Activated naive CD8-positive, alpha-beta T cell treated with anti-CD3 and anti-CD28 coated beads for 36 hours (primary cell): ENCODE results near the gene DICER1. TPM values are rescaled to one million over a fixed set of nuclear protein-coding genes. Genes with fewer than 3 reads are reported as not detected.
A peak's percentile ranks its signal among the peaks of the same experiment; 100 is the strongest.

Experiments used
- DNase-seq: peaks from one replicate; pipeline ENCODE4 v3.0.0; 2021
- H3K27ac Mint-ChIP-seq: one replicate; pipeline ENCODE4 v1.8.0; 2022; ENCODE audit warnings: mild to moderate bottlenecking, moderate library complexity, mixed read lengths
- H3K27me3 Mint-ChIP-seq: one replicate; pipeline ENCODE4 v1.8.0; 2022; ENCODE audit warnings: mild to moderate bottlenecking, mixed read lengths
- H3K36me3 Mint-ChIP-seq: one replicate; pipeline ENCODE4 v1.8.0; 2021; ENCODE audit warnings: mild to moderate bottlenecking, mixed read lengths
- H3K4me1 Mint-ChIP-seq: one replicate; pipeline ENCODE4 v1.8.0; 2021; ENCODE audit warnings: mixed read lengths
- H3K4me3 Mint-ChIP-seq: one replicate; pipeline ENCODE4 v1.8.0; 2022; ENCODE audit warnings: mild to moderate bottlenecking, moderate library complexity, mixed read lengths
- H3K9me3 Mint-ChIP-seq: one replicate; pipeline ENCODE4 v1.8.0; 2022; ENCODE audit warnings: mixed read lengths
- total RNA-seq, 2 experiments: library from RNA; stranded (reverse); gene quantifications; one replicate each; pipeline ENCODE4 v1.2.3, GENCODE V29; 2021

DICER1 gene
- total RNA-seq, 2 experiments from 2014 or later = 53.1 to 60.3 TPM

DNA sequence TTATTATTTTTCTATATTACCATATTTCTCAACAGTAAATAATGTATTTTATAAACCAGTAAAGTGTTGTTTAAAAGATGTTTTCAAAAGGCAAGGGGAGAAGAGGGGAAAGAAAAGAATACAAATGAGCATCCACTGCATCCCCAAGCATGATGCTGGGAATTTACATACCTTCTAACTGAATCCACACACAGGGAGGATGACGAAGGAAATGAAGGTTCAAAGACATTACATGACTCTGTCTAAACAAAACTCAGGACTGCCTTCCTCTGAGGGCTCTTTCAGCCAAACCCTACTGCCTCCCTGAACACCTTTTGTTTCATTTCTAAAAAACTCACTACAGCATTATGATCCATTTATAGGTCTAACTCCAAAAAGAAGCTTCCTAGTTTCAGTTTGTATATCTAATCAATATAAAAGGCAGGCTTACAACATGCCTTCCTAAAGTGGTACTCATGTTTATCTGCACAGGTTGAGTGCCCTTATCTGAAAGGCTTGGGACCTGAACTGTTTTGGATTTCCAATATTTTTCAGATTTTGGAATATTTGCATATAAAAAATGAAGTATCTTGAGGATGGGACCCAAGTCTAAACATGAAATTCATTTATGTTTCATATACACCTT, 30.3 kb downstream of the DICER1 start:
- H3K9me3 Mint-ChIP-seq = no peaks in the 10 kb centered on the region
- no peak overlapping the region for H3K27ac Mint-ChIP-seq
- no peak overlapping the region for H3K4me3 Mint-ChIP-seq
- H3K27me3 Mint-ChIP-seq = no peaks in the 10 kb centered on the region
- H3K4me1 Mint-ChIP-seq = peaks cover 20% of the 10 kb centered on the region
- no peak for DNase-seq
- H3K36me3 Mint-ChIP-seq = peaks cover 47% of the 10 kb centered on the region

DNA sequence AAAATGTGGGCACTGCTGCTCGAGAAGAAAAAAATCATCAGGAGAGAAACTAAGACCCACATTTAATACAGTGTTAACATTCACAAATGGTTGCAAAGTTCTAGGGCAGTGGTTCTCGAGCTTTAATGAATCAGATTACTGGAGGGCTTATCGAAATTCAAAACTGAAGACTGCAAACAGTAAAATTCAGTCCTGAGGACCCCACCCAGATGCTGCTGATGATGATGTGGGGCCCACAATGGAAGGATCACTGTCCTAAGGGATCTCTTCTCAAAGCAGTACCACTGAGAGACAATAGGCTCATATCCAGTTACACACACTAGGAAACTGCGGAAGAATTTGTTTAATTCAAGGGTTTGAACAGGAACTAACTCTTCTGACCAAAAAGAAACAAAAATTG, 31.4 kb downstream of the DICER1 start:
- peaks cover 19% of the 10 kb centered on the region for H3K4me1 Mint-ChIP-seq
- no peaks in the 10 kb centered on the region for H3K9me3 Mint-ChIP-seq
- H3K27ac Mint-ChIP-seq = no peak overlapping the region
- H3K4me3 Mint-ChIP-seq = no peak overlapping the region
- H3K27me3 Mint-ChIP-seq = no peaks in the 10 kb centered on the region
- H3K36me3 Mint-ChIP-seq = peaks cover 45% of the 10 kb centered on the region
- DNase-seq = no peak

DNA sequence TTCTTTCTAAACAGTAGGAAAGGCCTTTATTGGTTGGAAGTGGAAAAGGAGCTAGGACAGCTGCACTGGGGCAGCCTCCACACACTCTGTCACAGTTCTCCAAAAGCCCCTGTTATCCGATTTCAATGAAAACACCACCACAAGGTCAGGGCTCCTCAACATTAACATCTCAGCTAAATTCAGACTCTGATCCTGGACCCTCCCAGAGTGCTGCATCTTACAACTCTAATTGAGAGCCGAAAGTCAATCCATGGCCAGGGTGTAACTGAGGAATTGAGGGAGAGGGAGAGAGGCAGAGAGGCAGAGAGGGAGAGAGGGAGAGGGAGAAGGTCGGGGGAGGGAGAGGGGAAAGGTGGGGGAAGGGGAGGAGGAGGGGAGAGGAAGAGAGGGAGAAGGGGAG, 32.1 kb downstream of the DICER1 start:
- no peak overlapping the region for H3K4me3 Mint-ChIP-seq
- peaks cover 41% of the 10 kb centered on the region for H3K36me3 Mint-ChIP-seq
- H3K27me3 Mint-ChIP-seq = no peaks in the 10 kb centered on the region
- no peaks in the 10 kb centered on the region for H3K9me3 Mint-ChIP-seq
- no peak for DNase-seq
- no peak overlapping the region for H3K27ac Mint-ChIP-seq
- peaks cover 21% of the 10 kb centered on the region for H3K4me1 Mint-ChIP-seq

GRCh38 chr14:95123891-95124579, 33.3 kb downstream of the DICER1 start:
- H3K27ac Mint-ChIP-seq = no peak overlapping the region
- H3K4me1 Mint-ChIP-seq = peaks cover 17% of the 10 kb centered on the region
- no peaks in the 10 kb centered on the region for H3K27me3 Mint-ChIP-seq
- peaks cover 36% of the 10 kb centered on the region for H3K36me3 Mint-ChIP-seq
- H3K9me3 Mint-ChIP-seq = no peaks in the 10 kb centered on the region
- no peak for DNase-seq
- H3K4me3 Mint-ChIP-seq = no peak overlapping the region

DNA sequence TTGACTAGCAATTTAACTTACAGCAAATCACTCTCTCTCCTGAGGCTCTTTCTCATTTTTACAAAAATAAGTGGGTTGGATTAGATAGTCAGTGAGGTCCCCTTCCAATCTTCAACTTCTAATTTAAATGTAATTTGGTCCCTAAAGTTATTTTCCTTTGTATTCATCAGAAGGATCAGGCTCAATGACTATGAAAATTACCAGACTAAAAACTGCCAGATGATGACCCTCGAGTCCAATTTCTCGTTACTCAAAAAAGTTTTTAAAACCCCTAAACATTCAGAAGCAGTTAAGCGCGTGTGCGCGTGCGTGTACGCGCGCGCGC, 34.7 kb downstream of the DICER1 start:
- Mint-ChIP-seq H3K36me3 (peaks cover 28% of the 10 kb centered on the region), H3K9me3 (no peaks in the 10 kb centered on the region), H3K4me1 (peaks cover 10% of the 10 kb centered on the region), H3K27me3 (no peaks in the 10 kb centered on the region), H3K27ac (no peak overlapping the region), H3K4me3 (no peak overlapping the region)
- DNase-seq = no peak

GRCh38 chr14:95121911-95122620, 35.3 kb downstream of the DICER1 start:
- H3K27me3 Mint-ChIP-seq = no peaks in the 10 kb centered on the region
- H3K36me3 Mint-ChIP-seq = peaks cover 28% of the 10 kb centered on the region
- H3K9me3 Mint-ChIP-seq = no peaks in the 10 kb centered on the region
- H3K27ac Mint-ChIP-seq = no peak overlapping the region
- no peak overlapping the region for H3K4me3 Mint-ChIP-seq
- H3K4me1 Mint-ChIP-seq = peaks cover 10% of the 10 kb centered on the region
- DNase-seq = no peak

- Mint-ChIP-seq H3K36me3 (peaks cover 28% of the 10 kb centered on the region), H3K9me3 (no peaks in the 10 kb centered on the region), H3K27ac (no peak overlapping the region), H3K4me1 (peaks cover 3% of the 10 kb centered on the region), H3K27me3 (no peaks in the 10 kb centered on the region), H3K4me3 (no peak overlapping the region)
- DNase-seq = no peak
These were observed 38.0 kb downstream of the DICER1 start for GRCh38 chr14:95119336-95119735.

- no peak for DNase-seq
- peak overlapping the region; percentile 50 for H3K27ac Mint-ChIP-seq
- H3K9me3 Mint-ChIP-seq = no peaks in the 10 kb centered on the region
- peaks cover 3% of the 10 kb centered on the region for H3K4me1 Mint-ChIP-seq
- H3K36me3 Mint-ChIP-seq = peaks cover 22% of the 10 kb centered on the region
- no peak overlapping the region for H3K4me3 Mint-ChIP-seq
- H3K27me3 Mint-ChIP-seq = no peaks in the 10 kb centered on the region
These were observed 39.2 kb downstream of the DICER1 start for GRCh38 chr14:95117937-95118721.

DNA sequence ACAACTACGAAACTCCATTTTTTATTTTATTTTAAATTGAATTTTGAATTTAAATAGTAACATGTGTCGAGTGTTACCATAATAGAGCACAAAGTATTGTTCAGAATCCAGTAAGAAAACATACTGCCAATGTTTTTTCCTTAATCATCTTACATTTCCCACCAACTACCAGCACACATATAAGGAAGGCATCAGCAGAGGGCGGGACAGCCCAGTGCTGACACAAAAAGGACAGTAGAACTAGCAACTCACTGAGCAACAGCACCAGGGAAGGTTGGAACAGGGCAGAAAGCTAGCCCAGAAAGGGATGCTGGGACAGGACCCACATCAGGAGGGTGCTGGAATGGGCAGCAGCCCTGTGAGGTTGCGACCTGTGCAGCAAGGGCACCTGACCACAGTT, 43.9 kb downstream of the DICER1 start:
- H3K27ac Mint-ChIP-seq = no peak overlapping the region
- H3K4me3 Mint-ChIP-seq = no peak overlapping the region
- peaks cover 16% of the 10 kb centered on the region for H3K36me3 Mint-ChIP-seq
- no peaks in the 10 kb centered on the region for H3K9me3 Mint-ChIP-seq
- no peaks in the 10 kb centered on the region for H3K27me3 Mint-ChIP-seq
- DNase-seq = no peak
- no peaks in the 10 kb centered on the region for H3K4me1 Mint-ChIP-seq

DNA sequence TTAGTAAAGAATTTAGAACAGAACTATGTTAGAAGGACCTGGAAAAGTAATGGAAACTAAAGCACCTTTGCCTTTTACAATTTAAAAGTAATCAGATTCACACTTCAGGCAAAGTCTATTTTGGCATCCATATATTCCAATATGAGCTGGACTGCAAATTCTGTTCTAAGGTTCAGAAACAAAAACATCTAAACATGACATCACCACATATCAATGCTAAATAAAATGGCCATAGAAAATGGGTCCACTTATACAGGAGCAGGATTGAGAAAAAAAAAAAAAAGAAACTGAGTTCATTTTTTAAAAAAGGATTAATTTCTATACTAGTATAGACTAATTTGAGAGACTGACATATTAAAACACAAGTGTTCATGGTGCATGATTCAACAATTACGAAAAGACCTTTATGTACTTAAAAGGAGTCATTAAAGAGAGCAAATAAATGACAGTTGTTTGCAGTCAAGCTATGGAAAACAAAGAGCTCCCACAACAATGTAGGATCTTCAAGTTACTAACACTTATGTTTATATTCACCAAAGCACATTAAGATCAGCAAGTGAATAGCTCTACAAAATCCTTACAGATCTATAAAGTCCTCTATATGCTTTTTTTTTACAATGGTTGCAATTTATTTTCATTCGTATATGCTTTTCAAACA, 45.7 kb downstream of the DICER1 start:
- no peak overlapping the region for H3K27ac Mint-ChIP-seq
- H3K4me3 Mint-ChIP-seq = no peak overlapping the region
- H3K9me3 Mint-ChIP-seq = no peaks in the 10 kb centered on the region
- no peaks in the 10 kb centered on the region for H3K4me1 Mint-ChIP-seq
- H3K27me3 Mint-ChIP-seq = no peaks in the 10 kb centered on the region
- no peak for DNase-seq
- peaks cover 29% of the 10 kb centered on the region for H3K36me3 Mint-ChIP-seq

DNA sequence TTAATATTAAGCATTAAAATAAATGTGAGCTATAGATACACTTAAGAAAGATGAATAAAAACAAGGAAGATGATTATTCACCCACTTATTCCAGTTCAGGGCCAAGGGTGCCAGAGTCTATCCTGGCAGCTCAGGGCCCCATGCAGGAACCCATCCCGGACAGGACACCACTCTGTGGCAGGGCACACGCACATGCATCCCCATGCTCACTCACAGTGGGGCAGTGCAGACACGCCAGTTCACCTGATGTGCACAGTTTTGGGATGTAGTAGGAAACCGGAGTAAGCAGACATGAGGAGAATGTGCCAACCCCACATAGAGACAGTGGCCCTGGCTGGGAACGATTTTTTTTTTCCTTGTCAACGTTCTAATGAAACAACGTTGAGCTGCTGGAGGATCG, 47.2 kb downstream of the DICER1 start:
- H3K9me3 Mint-ChIP-seq = no peaks in the 10 kb centered on the region
- H3K27me3 Mint-ChIP-seq = no peaks in the 10 kb centered on the region
- no peak overlapping the region for H3K27ac Mint-ChIP-seq
- H3K4me1 Mint-ChIP-seq = no peaks in the 10 kb centered on the region
- no peak overlapping the region for H3K4me3 Mint-ChIP-seq
- peaks cover 26% of the 10 kb centered on the region for H3K36me3 Mint-ChIP-seq
- no peak for DNase-seq

GRCh38 chr14:95107711-95108110, 49.6 kb downstream of the DICER1 start:
- Mint-ChIP-seq H3K27me3 (no peaks in the 10 kb centered on the region), H3K9me3 (no peaks in the 10 kb centered on the region), H3K4me3 (no peak overlapping the region), H3K4me1 (no peaks in the 10 kb centered on the region), H3K36me3 (peaks cover 33% of the 10 kb centered on the region), H3K27ac (peak overlapping the region; percentile 38)
- no peak for DNase-seq

DNA sequence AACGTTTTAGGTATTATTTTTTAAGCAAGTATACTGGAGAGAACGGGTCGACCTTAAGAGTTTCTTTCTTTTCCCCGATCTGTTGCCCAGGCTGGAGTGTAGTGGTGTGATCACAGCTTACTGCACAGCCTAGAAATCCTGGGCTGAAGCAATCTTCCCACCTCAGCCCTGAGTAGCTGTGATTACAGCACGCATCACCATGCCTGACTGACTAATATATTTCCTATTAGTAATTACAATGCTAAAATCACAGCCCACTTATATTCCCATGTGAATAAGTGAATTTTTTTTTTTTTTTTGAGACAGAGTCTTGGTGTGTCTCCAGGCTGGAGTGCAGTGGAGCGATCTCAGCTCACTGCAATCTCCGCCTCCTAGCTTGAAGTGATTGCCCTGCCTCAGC, 50.4 kb downstream of the DICER1 start:
- Mint-ChIP-seq H3K27ac (no peak overlapping the region), H3K36me3 (peaks cover 40% of the 10 kb centered on the region)

GRCh38 chr14:95104911-95105310, 52.4 kb downstream of the DICER1 start:
- H3K9me3 Mint-ChIP-seq = no peaks in the 10 kb centered on the region
- no peaks in the 10 kb centered on the region for H3K27me3 Mint-ChIP-seq
- H3K4me1 Mint-ChIP-seq = peaks cover 10% of the 10 kb centered on the region
- H3K27ac Mint-ChIP-seq = no peak overlapping the region
- H3K36me3 Mint-ChIP-seq = peaks cover 41% of the 10 kb centered on the region
- no peak for DNase-seq
- H3K4me3 Mint-ChIP-seq = no peak overlapping the region

More for the DNA sequence above, 50.4 kb downstream of the DICER1 start:
- DNase-seq = no peak
- Mint-ChIP-seq H3K4me3 (no peak overlapping the region), H3K27me3 (no peaks in the 10 kb centered on the region), H3K4me1 (no peaks in the 10 kb centered on the region), H3K9me3 (no peaks in the 10 kb centered on the region)

- Mint-ChIP-seq H3K36me3 (peaks cover 39% of the 10 kb centered on the region), H3K4me1 (peaks cover 16% of the 10 kb centered on the region), H3K27me3 (no peaks in the 10 kb centered on the region), H3K9me3 (no peaks in the 10 kb centered on the region), H3K4me3 (no peak overlapping the region), H3K27ac (no peak overlapping the region)
- DNase-seq = no peak
These were observed 54.7 kb downstream of the DICER1 start for GRCh38 chr14:95102680-95103044.
